CD14-positive monocyte (primary cell): ENCODE measurements around the gene MARCHF3. TPM values are rescaled to one million over a fixed set of nuclear protein-coding genes. Genes with fewer than 3 reads are reported as not detected.

ENCODE experiments used
- DNase-seq, 3 donors: peaks; one replicate each; pipeline ENCODE4 v3.0.0-alpha.2; 2011 to 2022
- H2AFZ ChIP-seq: 2 replicates; pipeline ENCODE4 v1.6.0; 2012; ENCODE audit warnings: mild to moderate bottlenecking, low read depth, low read length, inconsistent platforms; ENCODE audit not compliant: insufficient read depth, poor library complexity, severe bottlenecking
- H3K27ac ChIP-seq, 2 donors: 1 replicate in 1 of 2; 2 replicates in 1 of 2; pipeline ENCODE4 v1.5.1; 2012 to 2013; ENCODE audit warnings: low read length in 2 of 2, control low read depth in 1 of 2, inconsistent platforms in 1 of 2, low read depth in 1 of 2, mild to moderate bottlenecking in 1 of 2
- H3K27me3 ChIP-seq, 2 donors: one replicate each; pipeline versions ENCODE4 v1.6.0 to v1.6.1; 2011 to 2013; ENCODE audit warnings: low read length in 2 of 2; ENCODE audit not compliant: control insufficient read depth in 2 of 2, insufficient read depth in 2 of 2
- H3K36me3 ChIP-seq, 2 donors: replicated peaks in 1 of 2; 1 replicate in 1 of 2; 2 replicates in 1 of 2; pipeline versions ENCODE4 v1.5.1 to v1.6.1; 2012 to 2013; ENCODE audit warnings: low read length in 2 of 2, control low read depth in 1 of 2, inconsistent platforms in 1 of 2, mild to moderate bottlenecking in 1 of 2; ENCODE audit not compliant: insufficient read depth in 2 of 2, control insufficient read depth in 1 of 2
- H3K4me1 ChIP-seq, 2 donors: 1 replicate in 1 of 2; 2 replicates in 1 of 2; pipeline versions ENCODE4 v1.5.1 to v1.6.1; 2012 to 2013; ENCODE audit warnings: low read length in 2 of 2, control low read depth in 1 of 2, inconsistent platforms in 1 of 2, mild to moderate bottlenecking in 1 of 2, moderate library complexity in 1 of 2; ENCODE audit not compliant: insufficient read depth in 2 of 2, control insufficient read depth in 1 of 2
- H3K4me2 ChIP-seq: replicated peaks from 2 replicates; pipeline ENCODE3; 2012; ENCODE audit warnings: low read length, moderate library complexity, mild to moderate bottlenecking; ENCODE audit not compliant: poor library complexity, severe bottlenecking; ENCODE audit errors: extremely low read depth
- H3K4me3 ChIP-seq, 3 experiments: fragments of 200-600 bp in 1 of 3; sonication (generic) in 1 of 3; replicated peaks in 1 of 3; 1 replicate in 2 of 3; 2 replicates in 1 of 3; pipeline ENCODE4 v1.5.1; 2011 to 2013; ENCODE audit warnings: low read length in 3 of 3, mild to moderate bottlenecking in 3 of 3, control low read depth in 2 of 3, low read depth in 2 of 3, inconsistent platforms in 1 of 3, moderate library complexity in 1 of 3
- H3K79me2 ChIP-seq: 2 replicates; pipeline ENCODE4 v1.6.0; 2012; ENCODE audit warnings: mild to moderate bottlenecking, control low read depth, inconsistent platforms, low read length, moderate library complexity; ENCODE audit not compliant: insufficient read depth
- H3K9ac ChIP-seq: 2 replicates; pipeline ENCODE4 v1.6.0; 2017; ENCODE audit warnings: low read length, mild to moderate bottlenecking; ENCODE audit not compliant: insufficient read depth, poor library complexity, severe bottlenecking
- H3K9me3 ChIP-seq, 2 donors: replicated peaks in 1 of 2; 1 replicate in 1 of 2; 2 replicates in 1 of 2; pipeline versions ENCODE4 v1.5.1 to v1.6.1; 2012 to 2013; ENCODE audit warnings: low read length in 2 of 2, control low read depth in 1 of 2; ENCODE audit not compliant: control insufficient read depth in 1 of 2, insufficient read depth in 1 of 2
- H4K20me1 ChIP-seq: 2 replicates; pipeline ENCODE4 v1.6.0; 2012; ENCODE audit warnings: mild to moderate bottlenecking, low read length, control low read depth, moderate library complexity; ENCODE audit not compliant: insufficient read depth
- H3K27ac Mint-ChIP-seq, 7 donors: one replicate each; pipeline ENCODE4 v1.8.0; 2020; ENCODE audit warnings: mild to moderate bottlenecking in 7 of 7, mixed read lengths in 7 of 7, moderate library complexity in 6 of 7, inconsistent platforms in 2 of 7
- H3K27me3 Mint-ChIP-seq, 3 donors: one replicate each; pipeline ENCODE4 v1.8.0; 2021 to 2022; ENCODE audit warnings: low read depth in 3 of 3, mild to moderate bottlenecking in 3 of 3, mixed read lengths in 3 of 3, moderate library complexity in 3 of 3, inconsistent platforms in 1 of 3
- H3K36me3 Mint-ChIP-seq, 2 donors: one replicate each; pipeline ENCODE4 v1.8.0; 2020; ENCODE audit warnings: mixed read lengths in 2 of 2, inconsistent platforms in 1 of 2, mild to moderate bottlenecking in 1 of 2
- H3K4me1 Mint-ChIP-seq: one replicate; pipeline ENCODE4 v1.8.0; 2020; ENCODE audit warnings: mild to moderate bottlenecking, mixed read lengths
- H3K4me3 Mint-ChIP-seq, 2 donors: one replicate each; pipeline ENCODE4 v1.8.0; 2020; ENCODE audit warnings: mild to moderate bottlenecking in 2 of 2, mixed read lengths in 2 of 2, moderate library complexity in 1 of 2
- H3K9me3 Mint-ChIP-seq, 7 donors: one replicate each; pipeline ENCODE4 v1.8.0; 2020 to 2022; ENCODE audit warnings: mixed read lengths in 7 of 7, mild to moderate bottlenecking in 6 of 7, moderate library complexity in 6 of 7, inconsistent platforms in 2 of 7
- CTCF ChIP-seq: fragments of 200-600 bp; IDR thresholded peaks from one replicate; pipeline ENCODE4 v1.8.0; 2022; ENCODE audit warnings: antibody characterized with exemption, mild to moderate bottlenecking
- WGBS: methylation state at CpG from one replicate; pipeline ENCODE4 v1.1.5; 2013; ENCODE audit warnings: missing lambda C conversion rate; ENCODE audit not compliant: insufficient coverage; 5-methylcytosine and 5-hydroxymethylcytosine counted together
- intact Hi-C, 2 donors: fragments of 100-400 bp; cut with micrococcal nuclease; formaldehyde crosslinking; loops; one replicate each; pipeline versions ENCODE4 v1.15.0 to v1.15.1; 2023
- polyA plus RNA-seq, 3 donors: library from polyadenylated mRNA; depleted of rRNA in 1 of 3; unstranded in 2 of 3; stranded (reverse) in 1 of 3; fragments of 300-500 nt in 2 of 3; fragments of >200 nt in 1 of 3; fragmentation: Illumina TruSeq in 2 of 3; gene quantifications; 1 replicate in 2 of 3; 2 replicates in 1 of 3; pipeline ENCODE4 v1.2.3, GENCODE V29; 2012 to 2021

Gene MARCHF3
- polyA plus RNA-seq, 3 donors = 0.88 to 1.6 (median 0.96) TPM

GRCh38 chr5:127002390-127002789 lies 28.0 kb downstream of the MARCHF3 start:
- H3K27ac ChIP-seq = no peak overlapping the region
- TF ChIP-seq CTCF = no peak
- no peaks in the 10 kb centered on the region for H3K79me2 ChIP-seq
- Mint-ChIP-seq H3K4me1 (no peaks in the 10 kb centered on the region), H3K27ac (no peak overlapping the region), H3K9me3 (peaks cover 0 to 4% (median 0%) of the 10 kb centered on the region in 7 donors), H3K4me3 (no peak overlapping the region), H3K27me3 (peaks cover 0 to 2% (median 2%) of the 10 kb centered on the region in 3 donors), H3K36me3 (no peaks in the 10 kb centered on the region)
- no peaks in the 10 kb centered on the region for H4K20me1 ChIP-seq
- no peak overlapping the region for H3K4me3 ChIP-seq
- H3K9ac ChIP-seq = no peak overlapping the region
- 94% methylated on average over 3 of the region's 3 CpGs for WGBS
- H2AFZ ChIP-seq = no peak overlapping the region
- no peaks in the 10 kb centered on the region for H3K4me1 ChIP-seq
- H3K27me3 ChIP-seq = no peaks in the 10 kb centered on the region
- intact Hi-C loops = no loop called here
- no peaks in the 10 kb centered on the region for H3K36me3 ChIP-seq
- DNase-seq = no peak
- H3K9me3 ChIP-seq = no peaks in the 10 kb centered on the region
- no peak overlapping the region for H3K4me2 ChIP-seq

DNA sequence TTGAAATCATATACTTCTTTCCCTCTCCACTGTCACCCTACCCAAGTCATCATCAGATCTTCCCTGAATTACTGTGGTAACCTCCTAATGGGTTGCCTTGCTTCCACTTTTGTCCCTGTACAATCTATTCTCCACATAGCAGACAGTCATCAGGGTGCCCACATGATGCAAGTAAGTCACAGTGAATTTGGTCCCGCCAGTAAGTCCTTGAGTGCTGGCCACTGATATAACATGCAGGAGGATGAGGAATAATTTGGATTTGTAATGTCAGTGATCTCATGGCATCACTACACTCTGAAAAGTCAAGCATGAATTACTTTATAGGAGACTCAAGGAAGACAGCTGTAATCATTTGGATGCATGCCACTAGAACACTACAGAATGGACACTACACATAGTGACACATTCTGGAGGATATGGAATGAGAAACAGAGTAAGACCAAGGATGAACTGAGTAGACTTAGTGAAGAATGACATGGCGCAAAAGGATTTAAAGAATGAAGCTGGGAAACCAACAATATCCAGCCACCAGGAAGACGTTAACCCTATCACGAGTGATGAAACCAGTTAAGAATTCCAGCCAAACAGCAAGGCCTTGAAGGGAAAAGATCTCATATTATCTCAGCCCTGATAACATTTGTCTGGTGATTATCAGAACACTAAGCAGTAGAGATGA lies 28.6 kb downstream of the MARCHF3 start:
- peaks cover 0 to 2% (median 2%) of the 10 kb centered on the region in 3 donors for H3K27me3 Mint-ChIP-seq
- no peaks in the 10 kb centered on the region for H3K9me3 ChIP-seq
- no peak overlapping the region for H2AFZ ChIP-seq
- no peaks in the 10 kb centered on the region for H3K27me3 ChIP-seq
- no peak overlapping the region for H3K4me2 ChIP-seq
- H3K4me1 Mint-ChIP-seq = no peaks in the 10 kb centered on the region
- H3K36me3 Mint-ChIP-seq = no peaks in the 10 kb centered on the region
- no peaks in the 10 kb centered on the region for H3K4me1 ChIP-seq
- H3K36me3 ChIP-seq = no peaks in the 10 kb centered on the region
- no peak overlapping the region for H3K27ac Mint-ChIP-seq
- no peak overlapping the region for H3K27ac ChIP-seq
- no peak overlapping the region for H3K9ac ChIP-seq
- no CpG with 5 or more reads among the region's 4 CpGs for WGBS
- no peak for DNase-seq
- no peak overlapping the region for H3K4me3 ChIP-seq
- intact Hi-C loops = no loop called here
- no peaks in the 10 kb centered on the region for H4K20me1 ChIP-seq
- H3K79me2 ChIP-seq = no peaks in the 10 kb centered on the region
- peaks cover 0 to 4% (median 0%) of the 10 kb centered on the region in 7 donors for H3K9me3 Mint-ChIP-seq
- no peak overlapping the region for H3K4me3 Mint-ChIP-seq
- no peak for TF ChIP-seq CTCF
